Hematopoietic multipotent progenitor cell treated with erythropoietin and hydrocortisone succinate and interleukin-3 and kit ligand, for 15 days (in vitro differentiated cells): ENCODE measurements around the gene SLC30A9.

Experiments
- DNase-seq: peaks from one replicate; pipeline ENCODE4 v3.0.0-alpha.2; 2015; ENCODE audit warnings: low spot score

SLC30A9 gene

GRCh38 chr4:41999321-41999720, 9.0 kb downstream of the SLC30A9 start:
- DNase-seq, result no peak

- DNase-seq, result no peak
These were observed 17.9 kb downstream of the SLC30A9 start for GRCh38 chr4:42008011-42008786.

- no peak for DNase-seq
These were observed 25.1 kb downstream of the SLC30A9 start for GRCh38 chr4:42015438-42015837.

GRCh38 chr4:42018451-42018850, 28.1 kb downstream of the SLC30A9 start:
- DNase-seq, result no peak

GRCh38 chr4:42048394-42048793, 58.1 kb downstream of the SLC30A9 start:
- DNase-seq, result no peak

- no peak for DNase-seq
These were observed 60.4 kb downstream of the SLC30A9 start for GRCh38 chr4:42050516-42051249.

- no peak for DNase-seq
These were observed 76.1 kb downstream of the SLC30A9 start for GRCh38 chr4:42066402-42066801.

GRCh38 chr4:42067264-42067663, 76.9 kb downstream of the SLC30A9 start:
- DNase-seq, result no peak

- DNase-seq, result no peak
These were observed 80.1 kb downstream of the SLC30A9 start for GRCh38 chr4:42070463-42070862.

GRCh38 chr4:42074294-42074693, 84.0 kb downstream of the SLC30A9 start:
- no peak for DNase-seq

GRCh38 chr4:42078184-42078801, 88.0 kb downstream of the SLC30A9 start:
- DNase-seq, result no peak

GRCh38 chr4:42080306-42080705, 90.0 kb downstream of the SLC30A9 start:
- DNase-seq, result no peak

- DNase-seq, result no peak
These were observed 93.5 kb downstream of the SLC30A9 start for GRCh38 chr4:42083816-42084215.

- DNase-seq, result no peak
These were observed 98.1 kb downstream of the SLC30A9 start for GRCh38 chr4:42088386-42088785.

GRCh38 chr4:42101446-42101975, 111.2 kb downstream of the SLC30A9 start:
- no peak for DNase-seq

GRCh38 chr4:42104521-42104920, 114.2 kb downstream of the SLC30A9 start:
- no peak for DNase-seq

- no peak for DNase-seq
These were observed 122.5 kb downstream of the SLC30A9 start for GRCh38 chr4:42112846-42113245.

GRCh38 chr4:42119886-42120285, 129.6 kb downstream of the SLC30A9 start:
- no peak for DNase-seq

GRCh38 chr4:42122237-42122636, 131.9 kb downstream of the SLC30A9 start:
- DNase-seq, result no peak

GRCh38 chr4:42123071-42123644, 132.8 kb downstream of the SLC30A9 start:
- no peak for DNase-seq

GRCh38 chr4:42132099-42132498, 141.8 kb downstream of the SLC30A9 start:
- no peak for DNase-seq

GRCh38 chr4:42133006-42133405, 142.7 kb downstream of the SLC30A9 start:
- DNase-seq, result no peak
